ENCODE data around the gene INMT. TPM values are rescaled to one million over a fixed set of nuclear protein-coding genes. Genes with fewer than 3 reads are reported as not detected.

The INMT gene
- total RNA-seq, 2 donors from 2014 or later, result 83.8 to 150 TPM

- DNase-seq (ENCODE audit: low spot score), result no peak
- intact Hi-C loops (cut with DNase I), result loop anchor here (2.0 to 10.0 kb wide), 7 partner anchors 49 to 324 kb away; partner anchors contain the start of gene INMT (in 1 of the 2)
Measured at GRCh38 chr7:30800785-30801252, 48.9 kb downstream of the INMT start.

- intact Hi-C loops (cut with DNase I), result loop anchor here (5.0 to 10.0 kb wide), 6 partner anchors 49 to 322 kb away; partner anchors contain the start of gene INMT (in 1 of the 2)
- no peak for DNase-seq (ENCODE audit: low spot score)
Measured at GRCh38 chr7:30802812-30803211, 50.9 kb downstream of the INMT start.

- intact Hi-C loops (cut with DNase I), result loop anchor here (5.0 to 10.0 kb wide), 6 partner anchors 48 to 321 kb away; partner anchors contain the start of gene INMT (in 1 of the 2)
- no peak for DNase-seq (ENCODE audit: low spot score)
Measured at GRCh38 chr7:30804078-30804661, 52.2 kb downstream of the INMT start.

- DNase-seq (ENCODE audit: low spot score), result no peak
- intact Hi-C loops (cut with DNase I), result loop anchor here (10.0 kb wide), 3 partner anchors 50 to 320 kb away; no protein-coding TSS in a partner anchor
Measured at GRCh38 chr7:30805081-30805691, 53.3 kb downstream of the INMT start.

- intact Hi-C loops (cut with DNase I), result loop anchor here (10.0 kb wide), 3 partner anchors 49 to 319 kb away; no protein-coding TSS in a partner anchor
- no peak for DNase-seq (ENCODE audit: low spot score)
Measured at GRCh38 chr7:30805931-30806330, 54.0 kb downstream of the INMT start.

Other genes with a start within 250 kb of the INMT start
- gene GGCT, start 247.3 kb upstream of the INMT start, total RNA-seq, result 10 to 100 TPM; 19.9 to 22.5 TPM
- 10 to 100 TPM; 82.8 to 98.1 TPM for gene GARS1, start 157.3 kb upstream of the INMT start, total RNA-seq
- gene CRHR2, start 69.7 kb upstream of the INMT start, total RNA-seq, result under 1 TPM; 0.10 to 0.60 TPM
- 10 to 100 TPM; 13.9 to 18.4 TPM for gene MINDY4, start 19.3 kb downstream of the INMT start, total RNA-seq
- 100 to 1,000 TPM; 388 to 422 TPM for gene AQP1, start 159.7 kb downstream of the INMT start, total RNA-seq
- 1 to 10 TPM in 1 of 2 donors, not detected in 1; 1.2 TPM for gene GHRHR, start 211.8 kb downstream of the INMT start, total RNA-seq